ENCODE data around the gene SERPINA3.
"Not testable (repeated sequence)": the region's sequence is repeated elsewhere in the genome, so short reads cannot be mapped to it uniquely, and the experiment has no call there.

The SERPINA3 gene

DNA sequence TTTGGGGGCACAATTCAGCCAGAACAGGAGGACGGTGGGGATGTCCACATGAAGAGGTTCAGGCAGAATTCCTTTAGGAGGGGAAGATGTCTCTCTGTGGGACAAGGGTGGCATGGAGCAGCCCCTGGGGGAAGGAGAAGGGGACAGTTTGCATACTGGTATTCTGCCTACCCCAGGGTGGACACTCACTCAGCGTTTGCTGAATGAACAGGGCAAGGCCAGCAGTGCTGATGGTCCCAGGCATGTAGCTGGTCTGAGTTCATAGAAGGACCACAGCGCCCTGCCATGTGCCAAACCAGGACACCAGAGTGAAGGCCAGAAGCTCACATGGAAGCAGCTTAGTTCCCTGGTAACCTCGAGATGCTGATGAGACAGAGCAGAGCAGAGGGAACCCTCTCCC is 25.6 kb upstream of the SERPINA3 start:
- DNase-seq: no peak

DNA sequence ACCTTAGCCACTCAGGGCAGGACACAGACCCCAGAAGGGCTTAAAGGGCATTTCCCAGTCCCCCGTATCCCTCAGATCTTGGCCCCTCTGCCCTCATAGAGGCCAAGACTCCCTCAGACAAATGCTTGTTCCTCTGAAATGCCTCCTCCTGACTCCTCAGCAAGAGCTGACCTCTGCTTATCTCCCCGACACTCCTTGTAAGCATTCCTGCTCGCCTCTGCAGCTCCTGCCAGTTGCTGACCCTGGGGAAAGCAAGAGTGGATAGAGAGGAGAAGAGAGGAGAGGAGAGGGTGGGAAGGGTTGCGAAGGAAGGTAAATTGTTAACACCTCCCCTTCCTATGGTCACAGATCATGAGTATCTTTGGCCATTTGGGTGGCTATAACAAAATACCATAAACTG is 23.9 kb upstream of the SERPINA3 start:
- no peak for DNase-seq

DNA sequence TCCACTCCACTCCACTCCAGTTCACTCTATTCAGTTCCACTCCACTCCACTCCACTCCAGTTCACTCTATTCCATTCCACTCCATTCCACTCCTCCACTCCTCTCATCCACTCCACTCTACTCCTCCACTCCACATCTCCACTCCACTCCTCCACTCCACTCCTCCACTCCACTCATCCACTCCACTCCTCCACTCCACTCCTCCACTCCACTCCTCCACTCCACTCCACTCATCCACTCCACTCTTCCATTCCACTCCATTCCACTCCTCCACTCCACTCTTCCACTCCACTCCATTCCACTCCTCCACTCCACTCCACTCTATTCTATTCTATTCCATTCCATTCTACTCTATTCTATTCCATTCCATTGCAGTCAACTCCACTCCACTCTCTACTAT is 21.1 kb upstream of the SERPINA3 start:
- DNase-seq: no peak

DNA sequence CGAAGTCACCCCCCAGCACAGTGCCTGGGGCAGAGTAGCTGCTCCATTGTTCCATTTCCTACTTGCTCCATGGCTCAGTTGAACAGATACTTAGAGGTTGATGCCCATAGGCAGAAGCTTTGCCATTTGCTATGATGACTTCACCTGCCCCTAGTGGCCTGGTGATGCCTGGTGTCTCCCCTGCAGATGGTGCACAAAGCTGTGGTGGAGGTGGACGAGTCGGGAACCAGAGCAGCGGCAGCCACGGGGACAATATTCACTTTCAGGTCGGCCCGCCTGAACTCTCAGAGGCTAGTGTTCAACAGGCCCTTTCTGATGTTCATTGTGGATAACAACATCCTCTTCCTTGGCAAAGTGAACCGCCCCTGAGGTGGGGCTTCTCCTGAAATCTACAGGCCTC is 20.3 kb upstream of the SERPINA3 start:
- no peak for DNase-seq

DNA sequence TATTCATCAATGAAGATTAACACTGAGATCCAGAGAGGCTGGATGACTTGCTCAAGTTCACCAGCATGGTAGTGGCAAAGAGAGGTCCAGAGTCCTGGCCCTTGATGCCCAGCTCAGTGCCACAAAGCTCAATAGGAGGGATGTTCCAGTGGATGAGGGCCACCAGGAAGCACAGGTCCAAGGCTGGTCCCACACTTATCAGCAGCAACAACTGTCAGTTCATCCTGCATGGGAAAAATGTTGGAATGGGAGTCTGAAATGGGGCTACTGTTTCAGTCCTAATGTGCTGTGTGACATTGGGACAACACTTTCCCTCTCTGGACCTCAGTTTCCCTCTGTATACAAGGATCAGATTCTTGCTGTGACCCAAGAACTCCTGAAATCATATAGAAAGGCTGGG is 19.7 kb upstream of the SERPINA3 start:
- DNase-seq: no peak

DNA sequence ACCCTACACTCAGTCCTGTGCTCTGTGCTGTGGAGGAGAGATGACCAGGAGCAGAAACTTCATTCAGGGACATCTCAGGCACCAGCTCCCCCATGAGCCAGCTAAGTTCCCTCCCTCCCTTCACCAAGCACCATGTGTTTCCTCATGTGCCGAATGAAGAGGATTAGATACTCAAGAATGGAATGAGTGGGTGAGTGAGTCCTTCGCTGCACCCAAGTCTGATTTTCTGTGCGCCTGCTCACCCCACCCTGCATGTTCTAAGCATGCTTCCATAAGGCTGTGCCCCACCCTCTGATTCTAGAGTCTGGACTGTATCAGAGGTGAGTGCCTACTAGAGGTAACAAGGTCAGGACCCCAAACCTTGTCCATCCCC is 18.8 kb upstream of the SERPINA3 start:
- no peak for DNase-seq

DNA sequence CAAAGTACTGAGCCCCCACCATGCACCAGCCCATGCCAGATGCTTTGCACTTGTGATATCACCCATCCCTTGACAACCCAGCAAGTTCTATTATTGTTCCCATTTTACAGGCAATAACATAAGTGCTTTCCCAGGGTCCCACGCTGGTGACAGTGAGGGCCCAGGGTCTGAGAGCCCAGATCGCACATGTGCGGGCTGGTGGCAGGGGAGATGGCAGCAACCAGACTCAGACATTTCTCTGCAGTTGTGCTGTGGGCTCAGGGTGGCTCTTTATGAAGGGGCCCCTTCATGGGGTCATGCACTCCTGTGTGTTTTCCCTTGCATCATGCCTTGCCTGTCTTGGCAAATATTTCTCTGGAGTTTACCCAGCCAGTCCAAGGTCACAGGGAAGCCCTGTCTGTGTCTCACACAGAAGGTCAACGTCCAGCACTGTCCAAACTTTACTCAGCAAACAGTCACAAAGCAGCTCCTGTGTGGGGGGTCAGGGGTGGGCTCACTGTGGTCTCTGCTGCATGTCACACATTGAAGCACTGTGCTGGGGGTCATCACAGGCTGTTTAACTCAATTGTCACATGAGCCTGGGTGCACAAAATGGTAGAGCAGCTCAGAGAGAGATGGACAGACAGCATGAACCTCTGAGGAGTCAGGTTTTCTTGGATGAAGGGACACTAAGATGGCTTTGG is 18.3 kb upstream of the SERPINA3 start:
- no peak for DNase-seq

DNA sequence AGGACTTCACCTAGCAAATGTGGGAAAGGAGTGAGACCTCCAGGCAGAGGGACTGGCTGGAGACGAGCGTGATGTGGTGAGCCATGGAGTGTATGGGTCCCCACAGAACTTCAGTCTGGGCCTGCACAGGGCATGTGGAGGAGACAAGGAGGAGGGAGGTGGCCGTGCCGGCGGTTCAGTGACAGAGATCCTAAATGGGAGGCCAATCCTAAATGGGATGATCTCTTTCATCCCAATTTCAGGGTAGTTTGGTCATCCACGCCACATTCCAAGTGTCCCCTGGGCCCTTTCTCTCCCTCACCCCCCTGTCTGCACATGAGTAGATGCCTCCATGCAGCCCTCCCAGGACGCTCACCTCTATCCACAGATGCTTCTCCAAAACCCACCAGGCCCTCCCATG is 17.8 kb upstream of the SERPINA3 start:
- no peak for DNase-seq

DNA sequence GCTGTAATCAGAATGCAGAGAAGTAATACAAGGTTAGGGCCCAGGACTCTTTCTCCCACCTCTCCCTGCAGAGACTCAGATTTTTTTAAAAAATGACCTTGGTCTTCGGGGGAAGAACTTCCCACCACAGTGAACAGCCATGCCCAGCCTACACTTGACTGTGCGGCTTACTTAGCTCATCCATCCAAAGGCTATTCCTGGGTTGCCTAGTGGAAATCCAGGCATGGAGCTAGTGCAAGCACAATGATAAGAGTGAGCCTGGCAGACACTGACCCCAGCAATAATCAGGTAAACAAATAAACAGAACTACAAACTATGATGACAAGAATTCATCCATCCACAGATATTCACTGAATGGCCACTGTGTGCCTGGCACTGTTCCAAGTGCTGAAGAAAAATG is 16.3 kb upstream of the SERPINA3 start:
- no peak for DNase-seq

DNA sequence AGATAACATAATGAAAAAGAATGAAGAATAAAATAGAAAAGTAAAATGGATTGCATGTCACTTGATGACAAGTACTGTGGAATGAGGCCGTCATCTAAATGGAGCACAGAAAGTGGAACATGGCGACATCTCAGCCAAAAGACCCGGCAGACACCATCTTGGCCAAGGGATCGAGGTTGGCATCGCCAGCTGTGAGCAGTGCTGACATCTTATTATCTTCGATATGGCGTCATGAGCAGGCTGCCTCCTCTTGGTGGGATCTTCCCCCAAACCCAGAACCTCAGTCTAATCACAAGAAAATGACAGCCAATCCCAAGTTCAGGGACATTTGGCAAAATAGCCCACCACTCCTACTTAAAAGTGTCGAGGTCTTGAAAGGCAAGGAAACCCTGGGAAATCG is 15.8 kb upstream of the SERPINA3 start:
- DNase-seq: no peak

DNA sequence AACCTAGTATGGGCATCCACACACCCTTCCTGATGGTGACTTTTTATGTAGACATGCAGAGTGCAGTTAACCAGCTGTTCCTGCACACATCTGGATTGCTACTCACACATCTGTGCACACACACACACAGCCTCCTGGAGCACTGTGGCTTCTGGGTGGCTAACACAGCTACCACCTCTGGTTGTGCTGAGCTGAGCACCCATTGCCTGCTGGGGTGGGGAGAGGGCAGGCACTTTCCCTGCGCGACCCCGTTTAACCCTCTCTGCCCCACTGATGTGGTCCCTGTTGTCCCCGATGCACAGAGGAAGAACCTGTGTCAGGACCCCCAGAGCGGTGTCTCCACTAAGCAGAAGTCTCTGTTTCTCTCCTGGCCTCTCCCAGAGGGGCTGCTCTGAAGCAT is 14.4 kb upstream of the SERPINA3 start:
- no peak for DNase-seq

DNA sequence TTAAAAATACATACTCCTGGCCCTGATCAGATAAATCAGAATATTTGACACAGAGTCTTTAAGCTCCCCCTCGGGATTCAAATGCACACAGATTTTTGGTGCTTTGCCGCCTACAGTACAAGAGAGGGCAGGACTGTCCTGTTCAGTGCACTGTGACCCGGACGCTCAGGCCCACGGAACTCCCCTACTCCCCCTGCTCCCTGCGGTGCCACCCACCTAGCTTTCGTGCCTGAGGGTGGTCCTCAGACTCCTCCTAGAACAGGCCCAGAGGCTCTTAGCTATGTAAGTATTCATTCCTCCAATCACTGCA is 13.7 kb upstream of the SERPINA3 start:
- no peak for DNase-seq

DNA sequence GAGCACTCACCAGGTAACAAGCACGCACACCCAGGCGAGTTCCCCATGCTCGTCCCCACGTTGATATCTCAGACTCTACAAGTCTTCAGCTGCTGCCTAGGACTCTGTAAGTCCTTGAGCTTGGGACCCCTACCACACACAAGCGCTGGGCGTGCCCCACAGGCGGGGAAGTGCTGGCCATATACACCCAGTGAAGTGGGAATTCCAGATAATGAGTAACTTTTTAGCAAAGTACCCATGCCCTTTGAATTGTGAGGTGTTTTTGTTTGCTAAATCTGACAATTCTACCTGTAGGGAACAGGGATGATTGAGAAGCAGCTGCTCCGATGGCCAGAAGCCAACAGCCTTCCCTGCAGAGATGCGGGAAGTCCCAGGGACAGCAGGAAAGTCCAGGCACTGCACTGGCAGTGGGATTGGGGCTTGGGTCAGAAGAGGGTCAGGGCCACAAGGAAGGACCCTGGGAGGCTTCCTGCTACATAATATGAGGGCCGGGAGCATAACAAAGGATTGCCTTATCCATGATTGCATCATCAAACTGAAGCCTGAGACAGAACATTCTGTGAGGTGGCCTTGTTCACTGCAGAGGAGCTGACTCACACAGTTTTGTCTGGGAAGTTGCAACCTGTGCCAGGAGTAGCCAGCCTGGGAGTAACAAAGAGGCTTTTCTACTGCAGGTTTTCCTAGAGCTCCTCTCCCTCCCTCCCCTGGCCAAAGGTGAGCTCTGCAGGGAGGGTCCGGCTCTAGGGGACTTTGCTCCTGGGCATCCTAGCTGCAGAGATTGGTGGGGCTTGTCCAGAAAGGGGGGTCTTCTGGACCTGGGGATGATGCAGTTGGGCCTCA is 13.2 kb upstream of the SERPINA3 start:
- DNase-seq: no peak

DNA sequence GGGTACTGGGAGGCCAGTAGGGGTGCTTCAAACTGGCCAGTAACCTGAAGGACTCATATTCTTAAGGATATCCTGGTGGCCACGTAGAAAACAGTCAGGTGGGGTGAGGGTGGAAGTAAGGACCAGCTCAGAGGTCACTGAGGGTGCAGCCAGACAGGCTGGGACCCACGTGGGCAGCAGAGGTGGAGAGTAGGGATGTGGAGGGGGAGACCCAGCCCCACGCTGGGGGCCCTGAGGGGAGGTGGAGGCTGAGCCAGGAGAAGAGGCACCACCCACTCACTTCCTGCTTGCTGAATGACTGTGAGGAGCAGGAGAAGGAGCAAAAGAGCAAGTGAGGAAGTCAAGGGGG is 12.6 kb upstream of the SERPINA3 start:
- DNase-seq: no peak

DNA sequence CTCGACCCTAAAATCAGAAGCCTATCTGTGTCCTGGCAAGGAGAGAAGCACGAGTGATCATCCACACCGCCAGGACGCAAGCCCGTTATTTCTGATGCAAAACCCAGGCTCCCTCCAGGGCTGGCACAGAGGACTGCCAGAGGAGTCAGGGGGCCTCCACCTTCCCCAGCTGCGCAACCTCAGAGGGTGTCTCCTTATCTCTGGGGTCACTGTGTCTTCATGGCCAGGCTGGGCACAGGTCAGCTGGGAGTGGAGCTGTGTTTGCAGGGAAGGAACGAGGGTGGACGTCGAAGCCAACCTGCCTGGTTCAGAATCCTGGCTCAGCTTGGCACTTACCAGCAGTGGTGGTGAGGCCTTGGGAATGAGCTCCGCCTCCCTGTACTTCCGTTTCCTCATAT is 12.0 kb upstream of the SERPINA3 start:
- DNase-seq: no peak

DNA sequence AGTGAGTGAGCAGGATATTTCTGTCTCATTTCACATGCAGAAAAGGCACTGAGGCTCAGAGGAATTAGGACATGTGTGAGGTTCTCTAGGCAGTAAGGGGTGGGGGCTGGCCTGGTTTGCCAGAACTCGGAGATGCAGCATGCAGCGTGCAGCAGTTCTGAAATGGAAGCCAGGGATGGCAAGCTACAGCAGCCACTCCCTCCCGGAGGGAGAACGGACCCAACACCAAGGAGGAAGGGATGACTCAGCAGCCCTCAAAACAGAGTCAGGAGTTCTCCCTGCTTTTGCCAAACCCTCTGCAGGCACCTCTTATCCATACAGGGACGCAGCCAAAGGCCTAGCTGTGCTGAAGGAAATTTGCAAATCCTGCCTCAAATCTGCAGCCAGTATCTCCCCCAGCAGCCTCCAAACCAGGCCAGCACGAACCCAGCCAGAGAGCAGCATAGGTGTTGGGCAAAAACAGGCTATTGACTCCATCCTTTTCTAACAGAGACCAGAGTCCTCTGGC is 10.3 kb upstream of the SERPINA3 start:
- DNase-seq: no peak

DNA sequence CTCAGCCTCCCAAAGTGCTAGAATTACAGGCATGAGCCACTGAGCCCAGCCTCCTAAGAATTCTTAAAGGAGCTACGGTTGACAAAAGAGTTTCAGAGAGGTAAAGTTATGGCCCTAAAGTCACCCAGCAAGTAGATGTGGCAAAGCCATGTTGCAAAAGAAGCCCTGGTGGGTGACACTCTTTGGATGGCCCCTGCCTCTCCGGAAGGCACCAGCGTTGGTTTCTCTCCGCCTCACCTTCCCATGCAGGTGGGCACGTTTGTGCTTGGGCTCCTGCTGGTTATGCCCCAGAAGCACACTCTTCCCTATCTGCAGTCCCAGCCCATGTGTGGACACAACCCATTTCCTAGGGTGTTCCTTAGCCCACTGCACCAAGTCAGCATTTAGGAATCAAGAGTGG is 9.5 kb upstream of the SERPINA3 start:
- DNase-seq: no peak

DNA sequence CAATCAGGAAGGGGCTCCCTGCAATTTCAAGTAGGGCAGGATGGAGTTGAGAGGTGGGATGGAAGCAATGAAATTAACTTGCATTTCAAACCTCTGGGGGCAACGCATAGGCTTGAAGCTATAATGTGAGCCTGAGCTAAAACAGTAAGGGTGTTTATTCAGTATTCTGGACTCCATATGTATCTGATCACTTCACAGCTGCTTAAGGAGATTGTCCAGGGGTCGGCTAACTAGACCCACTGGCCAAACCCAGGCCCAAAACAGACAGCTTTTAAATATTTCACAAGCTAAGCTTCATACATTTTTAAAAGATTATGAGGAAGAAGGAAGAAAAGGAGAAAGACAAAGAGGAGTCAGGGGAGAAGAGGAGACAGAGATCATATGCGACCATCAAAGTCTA is 6.8 kb upstream of the SERPINA3 start:
- DNase-seq: no peak

DNA sequence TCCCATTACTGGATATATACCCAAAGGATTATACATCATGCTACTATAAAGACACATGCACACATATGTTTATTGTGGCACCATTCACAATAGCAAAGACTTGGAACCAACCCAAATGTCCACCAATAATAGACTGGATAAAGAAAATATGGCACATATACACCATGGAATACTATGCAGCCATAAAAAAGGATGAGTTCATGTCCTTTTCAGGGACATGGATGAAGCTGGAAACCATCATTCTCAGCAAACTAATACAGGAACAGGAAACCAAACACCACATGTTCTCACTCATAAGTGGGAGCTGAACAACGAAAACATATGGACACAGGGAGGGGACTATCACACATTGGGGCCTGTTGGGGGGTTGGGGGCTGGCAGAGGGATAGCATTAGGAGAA is 3.2 kb upstream of the SERPINA3 start:
- not testable (repeated sequence) for DNase-seq

DNA sequence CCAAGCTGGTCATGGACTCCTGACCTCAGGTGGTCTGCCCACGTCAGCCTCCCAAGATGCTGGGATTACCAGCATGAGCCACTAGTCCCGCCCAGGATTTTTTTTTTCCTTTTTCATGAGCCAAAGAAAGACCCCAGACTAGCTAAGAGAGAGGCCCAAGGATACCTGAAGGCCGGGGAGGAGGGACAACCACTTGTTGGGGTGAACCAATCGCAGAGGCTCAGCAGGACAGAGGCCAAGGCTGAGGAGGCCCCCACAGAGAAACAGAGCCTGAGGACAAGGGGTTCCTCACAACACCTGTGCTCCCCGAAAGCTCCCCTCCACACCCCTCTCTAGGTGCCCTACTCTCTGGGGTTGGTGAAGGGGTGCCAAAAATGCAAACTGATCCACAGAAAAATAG is 1.0 kb upstream of the SERPINA3 start:
- DNase-seq: no peak

DNA sequence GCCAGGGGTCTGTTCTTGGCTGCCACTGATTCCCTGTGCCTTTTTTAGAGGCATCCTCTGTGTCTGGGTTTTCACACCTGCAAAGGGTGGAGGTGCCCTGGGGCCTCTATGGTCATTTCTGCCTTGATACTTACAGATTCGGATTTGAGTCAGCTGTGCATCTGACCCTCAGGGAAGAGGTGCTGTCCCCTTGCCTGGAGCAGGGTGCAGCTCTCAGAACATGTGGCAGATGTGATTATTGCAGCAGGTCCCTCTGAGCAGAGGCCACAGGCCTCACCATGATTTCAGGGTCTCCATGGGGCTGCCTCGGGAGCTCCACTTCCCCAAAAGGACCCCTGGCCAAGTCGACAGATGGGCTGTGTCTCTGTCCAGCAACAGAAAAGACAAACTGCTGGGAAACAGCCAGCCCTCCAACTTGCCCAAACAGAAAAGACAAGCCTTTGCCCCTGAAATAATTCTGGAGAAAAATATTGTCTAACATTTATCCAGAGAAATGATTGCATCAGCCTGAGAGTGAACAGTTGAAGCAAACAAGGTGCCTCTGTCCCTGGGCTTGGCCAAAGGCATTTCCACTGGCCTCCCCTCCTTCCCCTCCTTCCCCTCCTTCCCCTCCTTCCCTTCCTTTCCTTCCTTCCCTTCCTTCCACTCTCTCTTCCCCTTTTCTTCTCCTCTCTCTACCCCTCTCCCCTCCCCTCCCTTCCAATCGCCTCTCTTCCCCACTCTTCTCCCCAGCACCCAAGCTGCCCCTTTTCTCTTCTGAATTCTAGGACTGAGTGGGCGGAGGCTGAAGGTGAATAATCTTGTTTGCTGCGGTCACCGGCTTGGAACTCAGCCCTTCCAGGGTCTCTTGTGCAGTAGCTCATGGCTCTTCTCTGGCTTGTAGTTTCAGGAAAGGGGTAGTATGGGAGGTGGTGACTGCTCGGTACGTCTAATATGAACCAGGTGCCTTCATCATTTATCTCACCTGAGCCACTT is 676 bp downstream of the SERPINA3 start:
- DNase-seq: no peak

DNA sequence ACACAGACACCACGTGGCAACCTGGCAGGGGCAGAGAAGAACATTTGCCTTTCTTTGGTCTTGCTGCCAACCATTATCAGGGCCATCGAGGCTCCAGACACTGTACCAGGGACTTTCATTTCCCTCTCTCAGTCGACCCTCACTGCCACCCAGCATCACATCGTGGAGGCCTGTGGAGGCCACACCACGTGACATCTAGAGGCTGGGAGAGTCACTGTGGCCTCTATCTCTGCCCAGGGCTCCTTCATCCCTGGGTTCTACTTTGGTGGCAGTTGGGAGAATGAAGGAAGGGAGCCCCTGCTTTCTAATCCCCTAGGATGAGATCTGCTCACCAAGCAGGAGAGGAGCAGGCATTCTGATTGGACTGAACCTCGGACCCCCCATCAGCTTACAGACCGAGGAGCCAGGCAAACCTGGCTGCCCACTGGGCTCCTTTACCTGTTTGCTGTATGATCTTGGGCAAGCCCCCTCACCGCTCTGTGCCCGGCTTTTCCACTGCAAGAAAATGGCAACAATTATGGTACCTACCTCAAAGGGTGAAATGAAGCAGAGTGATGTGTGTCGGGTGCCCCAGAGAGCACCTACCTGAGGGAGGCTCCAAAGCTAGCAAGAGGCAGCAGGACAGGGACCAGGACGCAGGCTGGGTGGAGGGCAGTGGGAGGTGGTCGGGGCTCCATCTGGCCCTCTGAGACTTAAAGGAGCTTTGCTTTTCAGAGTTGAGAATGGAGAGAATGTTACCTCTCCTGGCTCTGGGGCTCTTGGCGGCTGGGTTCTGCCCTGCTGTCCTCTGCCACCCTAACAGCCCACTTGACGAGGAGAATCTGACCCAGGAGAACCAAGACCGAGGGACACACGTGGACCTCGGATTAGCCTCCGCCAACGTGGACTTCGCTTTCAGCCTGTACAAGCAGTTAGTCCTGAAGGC is 1.8 kb downstream of the SERPINA3 start:
- no peak for DNase-seq

DNA sequence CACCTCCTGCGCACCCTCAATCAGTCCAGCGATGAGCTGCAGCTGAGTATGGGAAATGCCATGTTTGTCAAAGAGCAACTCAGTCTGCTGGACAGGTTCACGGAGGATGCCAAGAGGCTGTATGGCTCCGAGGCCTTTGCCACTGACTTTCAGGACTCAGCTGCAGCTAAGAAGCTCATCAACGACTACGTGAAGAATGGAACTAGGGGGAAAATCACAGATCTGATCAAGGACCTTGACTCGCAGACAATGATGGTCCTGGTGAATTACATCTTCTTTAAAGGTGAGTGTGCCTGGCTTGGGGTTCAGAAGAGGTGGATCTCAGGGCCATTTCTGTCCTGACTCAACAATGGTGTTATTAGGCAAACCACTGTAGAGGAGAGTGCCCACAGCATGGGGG is 2.6 kb downstream of the SERPINA3 start:
- DNase-seq: no peak
